Mammary epithelial cell (primary cell): ENCODE measurements around the gene PRKCH.

Experiments used
- EZH2 ChIP-seq: IDR thresholded peaks from 2 replicates; pipeline ENCODE4 v1.6.1; 2012; ENCODE audit warnings: low read length, inconsistent platforms, borderline replicate concordance
- TF ChIP-seq, protein P1 (sequence below), 2 donors: IDR thresholded peaks in 1 of 2; conservative IDR thresholded peaks in 1 of 2; 2 replicates each; pipeline ENCODE4 v1.5.1; 2011 to 2012; ENCODE audit warnings: inconsistent platforms in 2 of 2, low read length in 2 of 2, mild to moderate bottlenecking in 2 of 2, control low read depth in 1 of 2, low read depth in 1 of 2; ENCODE audit not compliant: insufficient read depth in 1 of 2; ENCODE audit errors: extremely low read depth in 1 of 2

DNA sequence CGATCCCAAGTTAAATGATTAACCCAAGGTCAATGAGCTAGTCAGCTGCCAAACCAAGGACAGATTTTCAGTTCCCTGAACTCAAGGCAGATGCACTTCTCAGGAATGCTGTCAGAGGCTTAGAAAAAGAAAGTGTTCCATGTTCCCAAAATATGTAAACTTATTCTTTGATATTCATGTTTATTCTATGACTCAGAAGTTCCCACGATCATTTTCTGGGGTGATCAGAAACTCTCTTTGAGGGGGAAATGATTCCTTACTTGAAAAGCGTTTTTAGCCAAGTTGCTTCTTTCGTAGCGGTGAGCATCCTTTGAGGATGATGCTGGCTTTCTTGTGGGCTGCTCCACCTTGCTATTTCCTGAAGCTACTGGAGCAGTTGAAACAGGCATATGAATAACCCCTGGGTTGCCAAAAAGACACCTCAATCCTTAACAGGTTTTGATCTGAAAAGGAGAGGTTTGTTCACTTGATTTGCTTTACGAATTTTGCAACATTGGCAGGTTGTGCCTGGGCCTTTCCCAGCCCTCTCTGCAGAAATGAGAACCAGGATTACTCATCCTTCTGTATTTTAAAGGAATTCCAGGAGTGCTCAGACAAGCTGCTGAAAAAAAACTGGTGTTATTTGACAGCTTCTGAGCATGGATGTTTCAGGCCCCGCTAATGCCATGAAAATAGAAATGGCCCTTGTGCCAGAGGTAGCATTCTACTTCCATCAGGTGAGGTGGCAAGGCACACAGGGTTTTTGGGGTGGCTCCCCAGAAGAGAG lies 252.6 kb downstream of the PRKCH start:
- TF ChIP-seq, protein P1, sequence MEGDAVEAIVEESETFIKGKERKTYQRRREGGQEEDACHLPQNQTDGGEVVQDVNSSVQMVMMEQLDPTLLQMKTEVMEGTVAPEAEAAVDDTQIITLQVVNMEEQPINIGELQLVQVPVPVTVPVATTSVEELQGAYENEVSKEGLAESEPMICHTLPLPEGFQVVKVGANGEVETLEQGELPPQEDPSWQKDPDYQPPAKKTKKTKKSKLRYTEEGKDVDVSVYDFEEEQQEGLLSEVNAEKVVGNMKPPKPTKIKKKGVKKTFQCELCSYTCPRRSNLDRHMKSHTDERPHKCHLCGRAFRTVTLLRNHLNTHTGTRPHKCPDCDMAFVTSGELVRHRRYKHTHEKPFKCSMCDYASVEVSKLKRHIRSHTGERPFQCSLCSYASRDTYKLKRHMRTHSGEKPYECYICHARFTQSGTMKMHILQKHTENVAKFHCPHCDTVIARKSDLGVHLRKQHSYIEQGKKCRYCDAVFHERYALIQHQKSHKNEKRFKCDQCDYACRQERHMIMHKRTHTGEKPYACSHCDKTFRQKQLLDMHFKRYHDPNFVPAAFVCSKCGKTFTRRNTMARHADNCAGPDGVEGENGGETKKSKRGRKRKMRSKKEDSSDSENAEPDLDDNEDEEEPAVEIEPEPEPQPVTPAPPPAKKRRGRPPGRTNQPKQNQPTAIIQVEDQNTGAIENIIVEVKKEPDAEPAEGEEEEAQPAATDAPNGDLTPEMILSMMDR (conservative IDR thresholded peaks at IDR 0.05 in 1 of 2, IDR thresholded peaks at IDR 0.05 in 1 of 2; ENCODE audit: extremely low read depth in 1 of 2, insufficient read depth in 1 of 2, low read depth in 1 of 2, low read length in 2 of 2), result no peak
- no peak for TF ChIP-seq EZH2
